H1 (cell line): Measurements from ENCODE around the gene MT2A. TPM values are rescaled to one million over a fixed set of nuclear protein-coding genes. Genes with fewer than 3 reads are reported as not detected.

ENCODE experiments used
- CTCF ChIA-PET: fragments of 300-600 bp; sonication (Branson Sonifier 250); formaldehyde crosslinking; loops from one replicate; lab custom pipeline; 2021; ENCODE audit not compliant: partially characterized antibody; lab: Charles Lee
- POLR2A ChIA-PET: fragments of 300-600 bp; sonication (Branson Sonifier 250); formaldehyde crosslinking; loops from one replicate; lab custom pipeline; 2021; ENCODE audit warnings: inconsistent platforms; ENCODE audit not compliant: partially characterized antibody; lab: Charles Lee
- DNase-seq, 2 experiments: peaks; one replicate each; pipeline versions ENCODE4 v3.0.0 to v3.0.0-alpha.2; 2010 to 2022; ENCODE audit warnings: low spot score in 2 of 2, low read depth in 1 of 2, mixed read lengths in 1 of 2
- FAIRE-seq: peaks from 2 replicates; lab custom pipeline; 2011; peaks lifted over from hg19 to GRCh38; lab: Jason Lieb, UNC
- H2AFZ ChIP-seq: 2 replicates; pipeline ENCODE4 v1.8.1; 2012; ENCODE audit warnings: low read length, inconsistent platforms
- H2AK5ac ChIP-seq: 2 replicates; pipeline ENCODE4 v1.6.1; 2013; ENCODE audit warnings: low read depth, low read length
- H2BK120ac ChIP-seq: replicated peaks from 2 replicates; pipeline ENCODE3; 2013; ENCODE audit warnings: low read depth, low read length, inconsistent platforms
- H2BK12ac ChIP-seq: 2 replicates; pipeline ENCODE4 v1.6.1; 2013; ENCODE audit warnings: low read depth, low read length
- H2BK15ac ChIP-seq: 2 replicates; pipeline ENCODE4 v1.6.1; 2013; ENCODE audit warnings: low read length
- H2BK20ac ChIP-seq: 2 replicates; pipeline ENCODE4 v1.6.1; 2013; ENCODE audit warnings: low read length
- H2BK5ac ChIP-seq: 2 replicates; pipeline ENCODE4 v1.6.1; 2013; ENCODE audit warnings: low read depth, low read length
- H3K14ac ChIP-seq: 2 replicates; pipeline ENCODE4 v1.6.1; 2013; ENCODE audit warnings: inconsistent platforms; ENCODE audit not compliant: insufficient read length
- H3K18ac ChIP-seq: 2 replicates; pipeline ENCODE4 v1.6.1; 2013; ENCODE audit warnings: low read length; ENCODE audit errors: extremely low read depth
- H3K23ac ChIP-seq: 2 replicates; pipeline ENCODE4 v1.6.1; 2013; ENCODE audit warnings: inconsistent platforms; ENCODE audit not compliant: insufficient read length
- H3K23me2 ChIP-seq: 2 replicates; pipeline ENCODE4 v1.6.1; 2013; ENCODE audit warnings: low read depth, low read length
- H3K27ac ChIP-seq: 2 replicates; pipeline ENCODE4 v1.6.1; 2011; ENCODE audit warnings: low read depth, low read length, inconsistent platforms
- H3K27me3 ChIP-seq, 4 experiments: replicated peaks in 1 of 4; 1 replicate in 1 of 4; 2 replicates in 3 of 4; pipeline versions ENCODE4 v1.6.1 to v1.8.1; 2011 to 2013; ENCODE audit warnings: low read length in 3 of 4, mild to moderate bottlenecking in 3 of 4, inconsistent platforms in 2 of 4, mixed read lengths in 2 of 4, moderate library complexity in 1 of 4; ENCODE audit not compliant: control insufficient read depth in 3 of 4, insufficient read depth in 3 of 4; ENCODE audit errors: extremely low read depth in 1 of 4
- H3K36me3 ChIP-seq, 4 experiments: 2 replicates each; pipeline versions ENCODE4 v1.6.1 to v1.8.1; 2011 to 2013; ENCODE audit warnings: mild to moderate bottlenecking in 4 of 4, low read length in 3 of 4, moderate library complexity in 2 of 4, control low read depth in 1 of 4, inconsistent platforms in 1 of 4; ENCODE audit not compliant: insufficient read depth in 4 of 4, control insufficient read depth in 2 of 4
- H3K4ac ChIP-seq: replicated peaks from 2 replicates; pipeline ENCODE3; 2013; ENCODE audit warnings: low read length, low read depth, mixed read lengths, inconsistent platforms; ENCODE audit not compliant: insufficient read length
- H3K4me1 ChIP-seq, 4 experiments: replicated peaks in 1 of 4; 1 replicate in 1 of 4; 2 replicates in 3 of 4; pipeline versions ENCODE4 v1.6.1 to v1.8.1; 2011 to 2013; ENCODE audit warnings: low read length in 3 of 4, inconsistent platforms in 2 of 4, mixed read lengths in 1 of 4; ENCODE audit not compliant: insufficient read depth in 4 of 4, control insufficient read depth in 3 of 4
- H3K4me2 ChIP-seq, 2 experiments: 2 replicates each; pipeline versions ENCODE4 v1.6.1 to v1.8.1; 2011 to 2013; ENCODE audit warnings: low read depth in 2 of 2, low read length in 2 of 2, control low read depth in 1 of 2, inconsistent platforms in 1 of 2, mild to moderate bottlenecking in 1 of 2; ENCODE audit not compliant: insufficient read depth in 1 of 2
- H3K4me3 ChIP-seq, 4 experiments: fragments of 200-600, 300-600 bp in 1 of 4; sonication (generic), shearing (Covaris generic), sonication (Bioruptor Twin) in 1 of 4; 2 replicates each; pipeline versions ENCODE4 v1.5.1 to v1.8.1; 2011 to 2016; ENCODE audit warnings: low read length in 4 of 4, low read depth in 3 of 4, control low read depth in 2 of 4, inconsistent platforms in 2 of 4, mild to moderate bottlenecking in 2 of 4, mixed read lengths in 1 of 4, moderate library complexity in 1 of 4; ENCODE audit not compliant: insufficient read depth in 2 of 4; ENCODE audit errors: extremely low read depth in 1 of 4
- H3K56ac ChIP-seq: replicated peaks from 2 replicates; pipeline ENCODE3; 2013; ENCODE audit warnings: low read depth, mild to moderate bottlenecking, mixed read lengths, low read length, inconsistent platforms; ENCODE audit not compliant: insufficient read length
- H3K79me1 ChIP-seq: 2 replicates; pipeline ENCODE4 v1.6.1; 2013; ENCODE audit warnings: low read depth, low read length, control low read depth
- H3K79me2 ChIP-seq, 2 experiments: 2 replicates each; pipeline versions ENCODE4 v1.6.1 to v1.8.1; 2012 to 2013; ENCODE audit warnings: low read length in 2 of 2, mild to moderate bottlenecking in 2 of 2, inconsistent platforms in 1 of 2; ENCODE audit not compliant: insufficient read depth in 2 of 2, control insufficient read depth in 1 of 2
- H3K9ac ChIP-seq, 4 experiments: replicated peaks in 1 of 4; 1 replicate in 1 of 4; 2 replicates in 3 of 4; pipeline versions ENCODE4 v1.6.1 to v1.8.1; 2011 to 2013; ENCODE audit warnings: low read depth in 3 of 4, low read length in 3 of 4, control low read depth in 2 of 4, mild to moderate bottlenecking in 2 of 4, moderate library complexity in 2 of 4, inconsistent platforms in 1 of 4; ENCODE audit errors: extremely low read depth in 1 of 4
- H3K9me3 ChIP-seq, 2 experiments: 2 replicates each; pipeline versions ENCODE4 v1.6.1 to v1.8.1; 2012 to 2013; ENCODE audit warnings: mild to moderate bottlenecking in 2 of 2, moderate library complexity in 2 of 2, control low read depth in 1 of 2, inconsistent platforms in 1 of 2, low read depth in 1 of 2, low read length in 1 of 2, mixed read lengths in 1 of 2; ENCODE audit not compliant: insufficient read depth in 2 of 2
- H4K20me1 ChIP-seq, 2 experiments: replicated peaks in 1 of 2; 2 replicates each; pipeline versions ENCODE3 to v1.8.1; 2011 to 2013; ENCODE audit warnings: inconsistent platforms in 2 of 2, low read length in 2 of 2, mild to moderate bottlenecking in 1 of 2; ENCODE audit not compliant: insufficient read depth in 2 of 2, control insufficient read depth in 1 of 2
- H4K5ac ChIP-seq: 2 replicates; pipeline ENCODE4 v1.6.1; 2013; ENCODE audit warnings: low read length, low read depth, mixed read lengths, inconsistent platforms; ENCODE audit not compliant: insufficient read length
- H4K8ac ChIP-seq: 2 replicates; pipeline ENCODE4 v1.8.0; 2013; ENCODE audit warnings: mild to moderate bottlenecking, moderate library complexity, low read length, inconsistent platforms; ENCODE audit not compliant: insufficient read depth; ENCODE audit errors: extremely low read depth
- H4K91ac ChIP-seq: replicated peaks from 2 replicates; pipeline ENCODE3; 2013; ENCODE audit warnings: low read length, mixed read lengths, inconsistent platforms; ENCODE audit not compliant: insufficient read length
- BCL11A ChIP-seq, 2 experiments: IDR thresholded peaks; one replicate each; pipeline ENCODE4 v1.6.1; 2011; ENCODE audit warnings: low read depth in 2 of 2, low read length in 2 of 2, mild to moderate bottlenecking in 2 of 2
- WGBS, 2 experiments: shearing (Covaris generic) in 1 of 2; methylation state at CpG; one replicate each; pipeline versions ENCODE4 v1.1.6 to v1.1.7; 2013 to 2015; ENCODE audit warnings: low lambda C conversion rate in 2 of 2, mixed read lengths in 2 of 2, inconsistent platforms in 1 of 2, low coverage in 1 of 2, missing lambda C conversion rate in 1 of 2; ENCODE audit not compliant: insufficient replicate concordance in 2 of 2, insufficient coverage in 1 of 2, insufficient read length in 1 of 2; ENCODE audit errors: extremely low coverage in 1 of 2, missing lambda C conversion rate in 1 of 2; 5-methylcytosine and 5-hydroxymethylcytosine counted together
- polyA plus RNA-seq, 7 experiments: library from polyadenylated mRNA; depleted of rRNA in 3 of 7; stranded (reverse) in 5 of 7; unstranded in 2 of 7; fragments of >200 nt in 5 of 7; fragments of 200-250 nt in 2 of 7; gene quantifications; 1 replicate in 5 of 7; 2 replicates in 1 of 7; 4 replicates in 1 of 7; pipeline versions ENCODE4 v1.2.1 to v1.2.3, GENCODE V29; 2011 to 2013; ENCODE audit warnings: missing spikeins in 2 of 7, mixed read lengths in 2 of 7
- total RNA-seq: library from RNA; stranded (reverse); fragmentation: NEBNext Ultra II Directional; extraction: Animal tissue kit (Norgen Biotek cat#: 25700); gene quantifications from 2 replicates; pipeline ENCODE4 v1.2.1, GENCODE V29; 2021

MT2A gene
- total and polyA plus RNA-seq, 2 of the 8 experiments (the other 6 are each of a cell fraction or from before 2014, with no cell fraction given): 9.5 to 30.1 TPM

- no peak overlapping the region for H3K4me2 ChIP-seq
- H3K4me3 ChIP-seq: no peak overlapping the region
- no peak for DNase-seq
- peaks cover 37 to 70% (median 62%) of the 10 kb centered on the region in 4 experiments for H3K27me3 ChIP-seq
- H4K8ac ChIP-seq: no peak overlapping the region
- no peak overlapping the region for H3K27ac ChIP-seq
- no peak overlapping the region for H2BK5ac ChIP-seq
- no peak overlapping the region for H3K23ac ChIP-seq
- H3K79me1 ChIP-seq: no peaks in the 10 kb centered on the region
- no peak overlapping the region for H4K5ac ChIP-seq
- CTCF ChIA-PET: interaction anchor here (0.8 kb wide), 1 partner anchor 15 kb away, joined by 3 read pairs; no protein-coding TSS in a partner anchor
- no peaks in the 10 kb centered on the region; the same call in 1 of the 2 replicates for H3K23me2 ChIP-seq
- no peaks in the 10 kb centered on the region for H3K79me2 ChIP-seq
- H2AK5ac ChIP-seq: no peak overlapping the region
- H3K9me3 ChIP-seq: no peaks in the 10 kb centered on the region
- no peak overlapping the region for H2BK120ac ChIP-seq
- H3K4ac ChIP-seq: no peak overlapping the region
- no peak overlapping the region for H2BK12ac ChIP-seq
- 75% methylated on average over 3 of the region's 3 CpGs; no CpG with 5 or more reads in 1 of the 2 experiments for WGBS, 2 experiments
- H3K18ac ChIP-seq: no peak overlapping the region
- H3K9ac ChIP-seq: no peak overlapping the region
- no peak overlapping the region for H2BK20ac ChIP-seq
- no peaks in the 10 kb centered on the region for H3K36me3 ChIP-seq
- no peak overlapping the region for H4K91ac ChIP-seq
- POLR2A ChIA-PET: no interaction called here
- no peak overlapping the region for H3K56ac ChIP-seq
- H2BK15ac ChIP-seq: no peak overlapping the region
- H2AFZ ChIP-seq: no peak overlapping the region
- peaks cover 0 to 7% (median 4%) of the 10 kb centered on the region in 4 experiments; a peak in 2 of 7 replicates for H3K4me1 ChIP-seq
- no peak overlapping the region for H3K14ac ChIP-seq
- no peak for FAIRE-seq
- H4K20me1 ChIP-seq: peaks cover 2 to 4% of the 10 kb centered on the region in 2 experiments
- TF ChIP-seq BCL11A (IDR thresholded peaks at IDR 0.05; ENCODE audit: low read depth in 2 of 2, low read length in 2 of 2): no peak
Observed at GRCh38 chr16:56649820-56650219, 41.4 kb downstream of the MT2A start.
